A172 (cell line): Measurements from ENCODE around the gene PUS1. TPM values are rescaled to one million over a fixed set of nuclear protein-coding genes. Genes with fewer than 3 reads are reported as not detected.
A peak's percentile ranks its signal among the peaks of the same experiment; 100 is the strongest.

ENCODE experiments used
- DNase-seq: peaks from one replicate; pipeline ENCODE4 v3.0.0-alpha.2; 2015; ENCODE audit warnings: low spot score
- total RNA-seq: library from RNA; depleted of rRNA; stranded (reverse); fragments of >200 nt; shearing (Covaris generic); gene quantifications from 2 replicates; pipeline ENCODE4 v1.2.3, GENCODE V29; 2014; rRNA removed

PUS1 gene
- total RNA-seq, 1 experiment from 2014 or later = 13.6 TPM

GRCh38 chr12:131990066-131990979, 61.2 kb downstream of the PUS1 start:
- peak; percentile 71 for DNase-seq

DNA sequence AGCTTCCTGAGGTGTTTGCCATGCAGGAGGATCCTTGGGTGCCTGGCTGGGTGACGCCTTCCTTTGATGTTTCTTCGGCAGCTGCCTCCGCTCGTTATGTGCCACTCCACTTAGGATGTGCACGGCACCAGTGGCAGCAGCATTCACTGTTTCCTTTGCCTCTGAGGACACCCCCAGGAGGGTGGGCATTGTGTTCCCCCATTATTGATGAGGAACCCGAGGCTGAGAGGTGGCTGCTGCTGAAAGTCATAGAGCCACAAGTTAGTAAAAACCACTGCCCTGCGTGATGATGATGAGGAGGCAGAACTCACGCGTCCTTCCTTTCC, 61.9 kb downstream of the PUS1 start:
- no peak for DNase-seq

- no peak for DNase-seq
These were observed 62.8 kb downstream of the PUS1 start for GRCh38 chr12:131991816-131992430.

DNA sequence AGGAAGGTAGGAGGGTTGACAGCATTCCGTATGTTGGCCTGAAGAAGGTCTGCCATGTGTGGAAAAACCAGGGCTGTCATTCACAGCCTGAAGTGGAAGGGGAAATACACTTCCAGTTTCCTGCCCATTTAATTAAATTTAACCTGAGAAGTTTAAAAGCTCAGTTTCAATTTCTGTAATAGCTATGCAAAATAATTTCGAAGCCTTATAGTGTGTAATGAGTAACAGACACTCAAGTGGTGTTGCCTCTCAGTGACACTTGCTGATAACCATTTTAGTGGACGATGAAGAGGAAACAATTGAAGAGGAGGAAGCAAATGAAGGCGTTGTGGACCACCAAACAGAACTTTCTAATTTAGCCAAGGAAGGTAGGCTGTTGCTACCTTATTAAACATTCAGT, 65.5 kb downstream of the PUS1 start:
- DNase-seq = no peak

Other genes with a start within 250 kb of the PUS1 start
- gene SFSWAP, start 218.2 kb upstream of the PUS1 start, total RNA-seq = 21.9 and 30.1 TPM in 2 replicates
- gene MMP17, start 100.9 kb upstream of the PUS1 start, total RNA-seq = 3.7 and 5.7 TPM in 2 replicates
- gene ULK1, start 34.7 kb upstream of the PUS1 start, total RNA-seq = 6.9 and 8.0 TPM in 2 replicates
- 6.6 and 6.8 TPM in 2 replicates for gene EP400, start 20.7 kb downstream of the PUS1 start, total RNA-seq
- gene DDX51, start 215.0 kb downstream of the PUS1 start, total RNA-seq = 4.7 and 5.6 TPM in 2 replicates
- gene NOC4L, start 215.2 kb downstream of the PUS1 start, total RNA-seq = 15.2 and 23.2 TPM in 2 replicates